Stomach (tissue), 4 donors: ENCODE measurements around the gene OSBPL2.

Source experiments
- EP300 ChIP-seq: sonication (generic); formaldehyde crosslinking; IDR thresholded peaks from one replicate; pipeline ENCODE4 v1.6.1; 2017; ENCODE audit warnings: antibody characterized with exemption
- POLR2A ChIP-seq, 4 donors: fragments of 450-650 bp; IDR thresholded peaks; one replicate each; pipeline ENCODE4 v1.6.1; 2016; ENCODE audit warnings: antibody characterized with exemption in 4 of 4, control low read depth in 2 of 4, mild to moderate bottlenecking in 1 of 4, moderate library complexity in 1 of 4
- TF ChIP-seq, protein P1 (sequence below), 7 experiments: fragments of 450-650 bp in 4 of 7; fragments of 200-600 bp in 3 of 7; sonication (generic) in 3 of 7; IDR thresholded peaks; one replicate each; pipeline ENCODE4 v1.5.1; 2016 to 2019; ENCODE audit warnings: antibody characterized with exemption in 7 of 7, control low read depth in 2 of 7, mild to moderate bottlenecking in 1 of 7

DNA sequence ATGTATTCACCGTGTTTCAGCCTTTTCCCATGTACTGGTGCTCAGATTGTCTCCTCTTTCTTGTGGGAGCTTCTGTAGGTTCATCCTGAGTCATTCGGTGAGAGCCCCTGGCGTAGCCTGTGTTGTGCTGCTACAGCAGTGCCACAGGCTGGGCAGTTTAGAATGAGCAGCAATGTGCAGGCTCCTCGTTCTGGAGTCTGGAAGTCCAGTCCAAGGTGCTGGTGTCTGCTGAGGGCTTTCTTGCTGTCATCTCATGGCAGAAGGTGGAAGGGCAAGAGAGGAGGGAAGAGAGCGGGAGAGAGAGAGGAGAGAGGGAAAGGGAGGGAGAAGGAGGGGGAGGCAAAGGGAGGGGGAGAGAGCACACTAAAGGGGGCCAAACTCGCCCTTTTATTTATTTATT lies 15.1 kb downstream of the OSBPL2 start:
- TF ChIP-seq, protein P1, sequence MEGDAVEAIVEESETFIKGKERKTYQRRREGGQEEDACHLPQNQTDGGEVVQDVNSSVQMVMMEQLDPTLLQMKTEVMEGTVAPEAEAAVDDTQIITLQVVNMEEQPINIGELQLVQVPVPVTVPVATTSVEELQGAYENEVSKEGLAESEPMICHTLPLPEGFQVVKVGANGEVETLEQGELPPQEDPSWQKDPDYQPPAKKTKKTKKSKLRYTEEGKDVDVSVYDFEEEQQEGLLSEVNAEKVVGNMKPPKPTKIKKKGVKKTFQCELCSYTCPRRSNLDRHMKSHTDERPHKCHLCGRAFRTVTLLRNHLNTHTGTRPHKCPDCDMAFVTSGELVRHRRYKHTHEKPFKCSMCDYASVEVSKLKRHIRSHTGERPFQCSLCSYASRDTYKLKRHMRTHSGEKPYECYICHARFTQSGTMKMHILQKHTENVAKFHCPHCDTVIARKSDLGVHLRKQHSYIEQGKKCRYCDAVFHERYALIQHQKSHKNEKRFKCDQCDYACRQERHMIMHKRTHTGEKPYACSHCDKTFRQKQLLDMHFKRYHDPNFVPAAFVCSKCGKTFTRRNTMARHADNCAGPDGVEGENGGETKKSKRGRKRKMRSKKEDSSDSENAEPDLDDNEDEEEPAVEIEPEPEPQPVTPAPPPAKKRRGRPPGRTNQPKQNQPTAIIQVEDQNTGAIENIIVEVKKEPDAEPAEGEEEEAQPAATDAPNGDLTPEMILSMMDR (IDR thresholded peaks at IDR 0.05) = no peak
- TF ChIP-seq POLR2A (IDR thresholded peaks at IDR 0.05) (no peak), EP300 (no peak)
